Measurements from ENCODE around the gene PXDC1.

The PXDC1 gene

GRCh38 chr6:3789018-3789895 lies 37.7 kb upstream of the PXDC1 start:
- no peaks in the 10 kb centered on the region for H3K27me3 Mint-ChIP-seq
- H3K36me3 Mint-ChIP-seq = peaks cover 3 to 6% of the 10 kb centered on the region in 2 donors
- no peak overlapping the region for H3K27ac Mint-ChIP-seq
- peaks cover 23 to 34% of the 10 kb centered on the region in 2 donors for H3K4me1 Mint-ChIP-seq
- H3K9me3 Mint-ChIP-seq = peaks cover 0 to 4% of the 10 kb centered on the region in 2 donors
- DNase-seq (no peak), ATAC-seq (replicated peaks) (no peak)
- no peak overlapping the region for H3K4me3 Mint-ChIP-seq

- no peak for ATAC-seq (replicated peaks)
- peaks cover 16 to 27% of the 10 kb centered on the region in 2 donors for H3K4me1 Mint-ChIP-seq
- DNase-seq = no peak
- peaks cover 0 to 1% of the 10 kb centered on the region in 2 donors for H3K27me3 Mint-ChIP-seq
- H3K4me3 Mint-ChIP-seq = no peak overlapping the region
- peaks cover 0 to 4% of the 10 kb centered on the region in 2 donors for H3K9me3 Mint-ChIP-seq
- no peak overlapping the region for H3K27ac Mint-ChIP-seq
- H3K36me3 Mint-ChIP-seq = peaks cover 3 to 6% of the 10 kb centered on the region in 2 donors
These were observed 37.0 kb upstream of the PXDC1 start for GRCh38 chr6:3788408-3789017.

GRCh38 chr6:3786141-3786540 lies 34.6 kb upstream of the PXDC1 start:
- Mint-ChIP-seq H3K4me1 (peaks cover 3 to 5% of the 10 kb centered on the region in 2 donors), H3K27ac (no peak overlapping the region)

GRCh38 chr6:3785745-3786098 lies 34.2 kb upstream of the PXDC1 start:
- ATAC-seq (replicated peaks) (no peak), DNase-seq (no peak)
- Mint-ChIP-seq H3K4me1 (peaks cover 0 to 2% of the 10 kb centered on the region in 2 donors), H3K9me3 (no peaks in the 10 kb centered on the region), H3K27me3 (peaks cover 3 to 6% of the 10 kb centered on the region in 2 donors), H3K4me3 (no peak overlapping the region), H3K27ac (no peak overlapping the region), H3K36me3 (no peaks in the 10 kb centered on the region)

More at GRCh38 chr6:3786141-3786540, 34.6 kb upstream of the PXDC1 start:
- Mint-ChIP-seq H3K9me3 (no peaks in the 10 kb centered on the region), H3K36me3 (no peaks in the 10 kb centered on the region), H3K4me3 (no peak overlapping the region), H3K27me3 (peaks cover 3 to 6% of the 10 kb centered on the region in 2 donors)
- no peak for DNase-seq
- no peak for ATAC-seq (replicated peaks)

GRCh38 chr6:3784885-3785744 lies 33.6 kb upstream of the PXDC1 start:
- Mint-ChIP-seq H3K27me3 (peaks cover 3 to 6% of the 10 kb centered on the region in 2 donors), H3K4me1 (peaks cover 0 to 2% of the 10 kb centered on the region in 2 donors), H3K4me3 (no peak overlapping the region), H3K27ac (no peak overlapping the region), H3K36me3 (no peaks in the 10 kb centered on the region), H3K9me3 (no peaks in the 10 kb centered on the region)
- DNase-seq = no peak
- no peak for ATAC-seq (replicated peaks)

GRCh38 chr6:3784423-3784822 lies 32.9 kb upstream of the PXDC1 start:
- ATAC-seq (replicated peaks) = no peak
- no peaks in the 10 kb centered on the region for H3K9me3 Mint-ChIP-seq
- peaks cover 3 to 6% of the 10 kb centered on the region in 2 donors for H3K27me3 Mint-ChIP-seq
- H3K4me3 Mint-ChIP-seq = no peak overlapping the region
- H3K27ac Mint-ChIP-seq = no peak overlapping the region
- no peak for DNase-seq
- H3K4me1 Mint-ChIP-seq = peaks cover 0 to 2% of the 10 kb centered on the region in 2 donors
- no peaks in the 10 kb centered on the region for H3K36me3 Mint-ChIP-seq

- H3K4me3 Mint-ChIP-seq = no peak overlapping the region
- H3K9me3 Mint-ChIP-seq = no peaks in the 10 kb centered on the region
- peaks cover 6 to 8% of the 10 kb centered on the region in 2 donors for H3K27me3 Mint-ChIP-seq
- no peak for DNase-seq
- peak overlapping the region; percentile 20 for H3K27ac Mint-ChIP-seq
- H3K36me3 Mint-ChIP-seq = no peaks in the 10 kb centered on the region
- ATAC-seq (replicated peaks) = no peak
- peaks cover 0 to 2% of the 10 kb centered on the region in 2 donors for H3K4me1 Mint-ChIP-seq
These were observed 31.6 kb upstream of the PXDC1 start for GRCh38 chr6:3782876-3783832.

- no peaks in the 10 kb centered on the region for H3K9me3 Mint-ChIP-seq
- DNase-seq (no peak), ATAC-seq (replicated peaks) (no peak)
- H3K4me1 Mint-ChIP-seq = peaks cover 7 to 8% of the 10 kb centered on the region in 2 donors
- H3K36me3 Mint-ChIP-seq = no peaks in the 10 kb centered on the region
- no peak overlapping the region for H3K4me3 Mint-ChIP-seq
- peaks cover 13 to 15% of the 10 kb centered on the region in 2 donors for H3K27me3 Mint-ChIP-seq
- no peak overlapping the region for H3K27ac Mint-ChIP-seq
These were observed 30.0 kb upstream of the PXDC1 start for GRCh38 chr6:3781504-3781903.

GRCh38 chr6:3779574-3779849 lies 28.0 kb upstream of the PXDC1 start:
- no peak overlapping the region for H3K4me3 Mint-ChIP-seq
- DNase-seq (no peak), ATAC-seq (replicated peaks) (no peak)
- H3K36me3 Mint-ChIP-seq = no peaks in the 10 kb centered on the region
- H3K9me3 Mint-ChIP-seq = no peaks in the 10 kb centered on the region
- H3K4me1 Mint-ChIP-seq = peaks cover 7 to 8% of the 10 kb centered on the region in 2 donors
- H3K27me3 Mint-ChIP-seq = peaks cover 13 to 15% of the 10 kb centered on the region in 2 donors
- no peak overlapping the region for H3K27ac Mint-ChIP-seq

GRCh38 chr6:3778701-3779573 lies 27.4 kb upstream of the PXDC1 start:
- H3K36me3 Mint-ChIP-seq = no peaks in the 10 kb centered on the region
- H3K27me3 Mint-ChIP-seq = peaks cover 13 to 15% of the 10 kb centered on the region in 2 donors
- H3K4me3 Mint-ChIP-seq = no peak overlapping the region
- H3K9me3 Mint-ChIP-seq = no peaks in the 10 kb centered on the region
- ATAC-seq (replicated peaks) (no peak), DNase-seq (no peak)
- H3K4me1 Mint-ChIP-seq = peaks cover 7 to 8% of the 10 kb centered on the region in 2 donors
- peak overlapping the region; percentile 6 for H3K27ac Mint-ChIP-seq

- Mint-ChIP-seq H3K4me3 (no peak overlapping the region), H3K9me3 (no peaks in the 10 kb centered on the region), H3K36me3 (no peaks in the 10 kb centered on the region), H3K27ac (no peak overlapping the region), H3K4me1 (peaks cover 7 to 8% of the 10 kb centered on the region in 2 donors), H3K27me3 (peaks cover 6 to 14% of the 10 kb centered on the region in 2 donors)
- DNase-seq = no peak
- no peak for ATAC-seq (replicated peaks)
These were observed 26.4 kb upstream of the PXDC1 start for GRCh38 chr6:3777730-3778461.

- DNase-seq (no peak), ATAC-seq (replicated peaks) (peak; percentile 61)
- no peak overlapping the region for H3K4me3 Mint-ChIP-seq
- no peaks in the 10 kb centered on the region for H3K9me3 Mint-ChIP-seq
- peaks cover 6 to 13% of the 10 kb centered on the region in 2 donors for H3K27me3 Mint-ChIP-seq
- H3K36me3 Mint-ChIP-seq = no peaks in the 10 kb centered on the region
- peaks cover 7 to 8% of the 10 kb centered on the region in 2 donors for H3K4me1 Mint-ChIP-seq
- H3K27ac Mint-ChIP-seq = no peak overlapping the region
These were observed 25.5 kb upstream of the PXDC1 start for GRCh38 chr6:3776881-3777507.
